ENCODE measurements around the gene ACSL5.

ACSL5 gene, protein sequence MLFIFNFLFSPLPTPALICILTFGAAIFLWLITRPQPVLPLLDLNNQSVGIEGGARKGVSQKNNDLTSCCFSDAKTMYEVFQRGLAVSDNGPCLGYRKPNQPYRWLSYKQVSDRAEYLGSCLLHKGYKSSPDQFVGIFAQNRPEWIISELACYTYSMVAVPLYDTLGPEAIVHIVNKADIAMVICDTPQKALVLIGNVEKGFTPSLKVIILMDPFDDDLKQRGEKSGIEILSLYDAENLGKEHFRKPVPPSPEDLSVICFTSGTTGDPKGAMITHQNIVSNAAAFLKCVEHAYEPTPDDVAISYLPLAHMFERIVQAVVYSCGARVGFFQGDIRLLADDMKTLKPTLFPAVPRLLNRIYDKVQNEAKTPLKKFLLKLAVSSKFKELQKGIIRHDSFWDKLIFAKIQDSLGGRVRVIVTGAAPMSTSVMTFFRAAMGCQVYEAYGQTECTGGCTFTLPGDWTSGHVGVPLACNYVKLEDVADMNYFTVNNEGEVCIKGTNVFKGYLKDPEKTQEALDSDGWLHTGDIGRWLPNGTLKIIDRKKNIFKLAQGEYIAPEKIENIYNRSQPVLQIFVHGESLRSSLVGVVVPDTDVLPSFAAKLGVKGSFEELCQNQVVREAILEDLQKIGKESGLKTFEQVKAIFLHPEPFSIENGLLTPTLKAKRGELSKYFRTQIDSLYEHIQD

DNA sequence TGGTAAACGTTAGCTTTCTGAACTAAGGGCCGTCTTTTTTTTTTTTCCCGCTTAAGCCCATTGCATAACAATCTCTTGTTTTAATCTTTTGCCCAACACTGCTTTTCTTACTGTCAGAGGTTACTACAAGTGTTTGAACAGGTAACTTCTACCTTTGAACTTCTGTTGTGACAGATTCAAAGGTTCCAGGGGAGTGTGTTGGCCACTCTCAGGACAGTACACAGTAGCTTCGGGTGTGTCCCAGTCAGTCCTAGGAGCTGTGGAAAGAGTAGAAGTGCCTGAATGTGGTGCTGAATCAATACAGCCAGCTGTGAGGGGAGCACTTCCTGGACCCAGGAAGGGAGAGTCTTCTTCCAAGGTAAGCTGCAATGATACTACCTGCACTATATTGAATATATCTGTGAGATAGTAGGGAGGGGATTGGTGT lies at the start of gene ACSL5:
Gene ACSL5 (plus strand): TSS at position 205 of the 427 bp plus-strand sequence. CDS start 20,831 bp downstream, outside the sequence.
- DNase-seq = no peak

GRCh38 chr10:112327678-112328077 lies 46.2 kb upstream of the ACSL5 start:
- DNase-seq = no peak

- DNase-seq = no peak
These were observed 43.8 kb upstream of the ACSL5 start for GRCh38 chr10:112330162-112330561.

DNA sequence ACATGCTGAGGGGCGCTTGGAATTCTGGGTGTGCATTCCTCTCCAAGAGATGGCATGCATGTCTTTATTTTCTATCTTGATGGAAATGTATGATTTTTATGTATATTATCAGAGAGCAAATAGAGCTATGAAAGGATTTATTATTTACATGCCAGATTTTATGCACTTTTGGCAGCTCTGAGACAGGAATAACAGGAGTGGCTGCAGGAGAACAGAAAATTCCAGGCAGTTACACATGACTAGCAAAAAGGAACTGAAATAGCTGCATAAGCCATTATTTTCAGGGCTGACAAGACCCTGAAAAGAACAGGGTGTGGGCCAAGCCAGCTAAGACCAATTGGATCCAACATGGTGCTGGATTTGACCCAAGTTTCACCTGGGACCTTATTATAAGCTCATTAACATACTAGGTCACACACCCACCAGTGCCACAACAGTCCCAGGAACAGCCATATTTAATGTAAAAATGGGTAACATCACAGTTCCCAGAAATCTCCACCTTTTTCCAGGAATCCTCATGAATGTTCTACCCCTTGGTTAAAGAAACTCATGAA lies 43.2 kb upstream of the ACSL5 start:
- no peak for DNase-seq

DNA sequence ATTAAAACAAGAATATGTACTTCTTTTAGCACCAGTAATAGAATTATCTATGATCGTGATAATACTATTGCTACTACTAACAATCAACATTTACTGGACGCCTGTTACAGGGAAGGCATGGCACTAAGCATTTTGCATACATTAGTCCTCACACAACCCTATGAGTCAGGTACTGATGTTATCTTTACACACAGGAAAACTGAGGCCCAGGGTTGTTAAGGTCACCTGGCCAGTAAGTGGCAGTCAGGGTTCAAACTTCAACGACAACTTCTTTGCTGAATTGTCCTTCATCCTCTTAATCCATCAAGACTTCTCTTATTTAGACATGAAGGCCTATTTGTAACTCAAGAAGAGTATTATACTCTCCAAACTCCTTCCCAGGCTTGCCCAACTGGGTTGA lies 41.9 kb upstream of the ACSL5 start:
- DNase-seq = no peak

DNA sequence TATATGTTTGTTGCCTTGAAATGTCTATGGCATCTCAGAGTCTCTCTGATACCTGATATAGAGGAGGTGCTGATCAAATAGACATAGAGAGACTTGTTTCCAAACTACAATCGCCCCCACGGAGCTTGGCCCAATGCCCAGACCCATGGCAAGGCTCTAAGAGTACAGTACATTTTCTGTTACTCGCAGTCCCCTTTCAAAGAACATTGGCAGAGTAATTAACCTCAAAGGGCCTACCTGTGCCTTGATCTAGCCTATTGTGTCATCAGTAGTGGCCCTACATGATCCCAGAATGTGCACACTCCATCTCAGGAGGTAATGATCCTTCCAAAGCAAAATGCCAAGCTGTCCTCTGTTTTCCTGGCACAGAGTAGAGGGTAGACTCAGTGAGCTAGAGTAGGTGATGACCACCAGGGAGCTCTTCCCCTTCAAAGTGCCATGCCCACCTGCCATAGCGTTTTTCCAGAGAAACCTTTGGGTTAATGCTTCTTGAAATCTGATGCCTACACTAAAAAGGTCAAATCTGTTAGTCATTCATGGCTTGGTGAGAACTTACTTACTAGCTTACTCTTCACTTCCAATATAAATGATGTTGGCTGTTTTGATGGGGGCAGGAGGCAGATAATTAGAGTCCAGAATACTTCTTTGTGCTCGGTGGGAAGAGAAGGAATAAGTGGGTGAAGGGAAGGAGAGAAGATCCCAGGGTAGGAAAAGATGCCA lies 41.2 kb upstream of the ACSL5 start:
- DNase-seq = no peak

GRCh38 chr10:112333452-112333851 lies 40.5 kb upstream of the ACSL5 start:
- DNase-seq = no peak

DNA sequence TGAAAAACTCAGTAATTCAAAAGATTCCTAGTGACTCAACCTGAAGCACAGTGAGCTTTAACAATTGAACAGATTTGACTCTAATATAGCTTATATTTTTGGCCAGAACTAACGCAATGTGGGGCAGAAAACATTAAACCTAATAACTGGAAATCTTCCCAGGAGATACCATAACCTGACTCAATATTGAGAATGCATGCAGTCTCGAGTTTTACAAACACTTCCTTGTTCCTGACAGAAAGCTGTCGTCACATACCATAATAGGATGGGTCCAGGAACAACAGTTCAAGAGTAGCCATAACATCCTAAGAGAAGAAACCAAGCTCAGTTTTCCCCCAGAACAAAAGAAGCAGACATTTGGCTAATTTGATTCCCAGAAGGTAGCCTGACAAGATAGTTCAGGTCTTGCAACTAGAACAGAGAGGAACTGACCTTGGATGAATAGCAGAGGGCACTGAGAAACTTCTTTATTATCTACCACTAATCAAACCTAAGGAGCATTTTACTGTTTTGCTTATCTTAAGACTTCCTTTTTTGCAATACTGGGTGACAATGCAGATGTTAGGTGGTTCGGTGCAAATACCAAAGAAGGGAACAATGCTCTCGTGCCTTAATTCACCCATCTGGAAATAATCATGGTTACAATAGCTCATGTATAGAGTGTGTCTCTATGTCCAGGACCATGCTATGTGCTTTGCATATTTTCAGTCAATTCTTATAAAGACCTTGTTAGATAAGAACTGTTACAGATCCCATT lies 38.6 kb upstream of the ACSL5 start:
- DNase-seq = no peak

- DNase-seq = no peak
These were observed 38.0 kb upstream of the ACSL5 start for GRCh38 chr10:112335868-112336265.

GRCh38 chr10:112336556-112337201 lies 37.2 kb upstream of the ACSL5 start:
- DNase-seq = no peak

GRCh38 chr10:112338957-112339356 lies 35.0 kb upstream of the ACSL5 start:
- DNase-seq = no peak

- no peak for DNase-seq
These were observed 33.3 kb upstream of the ACSL5 start for GRCh38 chr10:112340601-112341000.

DNA sequence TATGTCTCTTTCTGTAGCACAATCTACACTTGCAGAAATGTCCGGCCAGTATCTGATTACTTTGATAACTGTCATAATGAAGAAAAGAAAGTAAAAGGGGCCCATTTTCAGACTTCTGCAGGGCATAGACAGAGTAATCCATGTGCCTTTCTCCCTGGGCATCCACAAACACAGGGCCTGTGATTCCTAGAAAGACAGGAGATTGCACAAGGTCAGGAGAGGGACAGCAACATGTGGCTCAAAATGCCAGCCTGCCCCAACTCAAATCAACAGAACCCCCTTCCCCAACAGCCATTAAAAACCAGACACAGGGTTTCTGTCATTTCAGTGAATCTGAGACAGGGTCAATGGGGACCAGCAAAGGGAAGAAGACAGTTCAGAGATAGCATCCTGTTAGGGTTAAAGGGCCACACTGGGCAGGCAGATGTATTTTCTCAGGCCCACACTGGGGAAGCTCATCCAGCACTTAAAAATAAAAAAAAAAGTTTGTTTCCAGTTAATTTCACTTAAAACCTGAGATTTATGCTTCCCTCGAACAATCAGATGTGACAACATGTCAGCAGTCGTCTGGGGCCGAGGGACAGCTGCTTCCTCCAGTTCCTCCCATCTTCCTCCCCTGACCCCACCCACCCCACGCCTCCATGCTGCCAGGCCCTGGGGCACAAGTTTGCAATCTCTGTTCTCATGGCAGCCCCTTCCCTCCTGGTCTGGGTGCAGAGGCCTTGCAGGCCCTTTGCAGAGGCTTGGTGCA lies 30.7 kb upstream of the ACSL5 start:
- DNase-seq = no peak

GRCh38 chr10:112344261-112344660 lies 29.7 kb upstream of the ACSL5 start:
- no peak for DNase-seq

DNA sequence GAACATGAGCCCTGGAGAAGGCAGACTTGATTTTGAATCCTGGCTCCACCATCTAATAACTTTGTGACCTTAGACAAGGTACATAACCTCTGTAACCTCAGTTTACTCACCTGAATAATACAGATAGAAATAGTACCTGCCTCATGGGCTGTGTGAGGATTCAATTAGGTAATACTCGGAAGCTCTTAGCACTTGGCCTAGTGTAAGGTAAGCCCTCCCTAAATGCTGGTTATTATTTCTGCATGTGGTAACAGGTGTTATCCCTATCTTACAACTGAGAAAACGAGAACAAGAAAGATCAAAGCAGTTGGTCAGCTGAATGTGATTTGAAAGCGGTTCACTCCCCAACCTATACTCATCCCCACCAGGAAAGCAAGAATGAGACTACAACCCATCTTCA lies 28.7 kb upstream of the ACSL5 start:
- DNase-seq = no peak

DNA sequence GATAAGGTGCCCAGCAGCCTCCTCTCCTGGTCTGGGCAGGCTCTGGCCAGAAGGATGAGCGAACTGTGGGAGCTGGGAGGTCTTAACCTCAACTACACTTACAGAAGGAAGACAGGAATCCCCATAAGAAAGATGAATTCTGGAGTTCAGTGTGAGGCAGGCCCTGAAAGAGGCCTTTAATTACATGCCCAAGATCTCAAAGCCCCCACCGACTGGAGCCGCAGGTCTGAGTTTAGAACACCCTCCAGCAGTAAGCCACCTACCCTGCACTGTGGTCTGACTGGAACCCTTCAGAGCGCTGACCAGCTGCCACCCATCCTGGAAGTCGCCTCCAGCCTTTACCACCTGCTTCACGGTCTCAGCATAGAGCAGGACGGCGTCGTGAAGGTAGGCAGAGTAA lies 28.2 kb upstream of the ACSL5 start:
- DNase-seq = no peak

DNA sequence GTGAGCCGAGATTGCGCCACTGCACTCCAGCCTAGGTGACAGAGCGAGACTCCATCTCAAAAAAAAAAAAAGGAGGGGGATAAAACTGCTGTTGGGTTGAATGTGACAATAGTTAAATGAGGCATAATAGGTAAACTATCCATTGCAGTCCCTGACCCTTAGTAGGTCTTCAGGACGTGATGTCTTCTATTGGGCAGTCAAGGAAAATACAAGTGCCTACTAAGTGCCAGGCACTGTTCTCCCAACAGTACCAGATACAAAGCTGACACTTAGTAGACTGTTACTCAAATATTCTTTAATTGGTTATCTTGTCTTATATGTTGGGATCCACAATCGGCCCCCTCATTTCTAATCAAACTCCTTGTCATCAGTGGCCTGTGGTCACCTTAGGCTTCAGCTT lies 27.1 kb upstream of the ACSL5 start:
- no peak for DNase-seq

GRCh38 chr10:112347709-112348671 lies 25.9 kb upstream of the ACSL5 start:
- DNase-seq = no peak

- no peak for DNase-seq
These were observed 25.2 kb upstream of the ACSL5 start for GRCh38 chr10:112348759-112349158.

DNA sequence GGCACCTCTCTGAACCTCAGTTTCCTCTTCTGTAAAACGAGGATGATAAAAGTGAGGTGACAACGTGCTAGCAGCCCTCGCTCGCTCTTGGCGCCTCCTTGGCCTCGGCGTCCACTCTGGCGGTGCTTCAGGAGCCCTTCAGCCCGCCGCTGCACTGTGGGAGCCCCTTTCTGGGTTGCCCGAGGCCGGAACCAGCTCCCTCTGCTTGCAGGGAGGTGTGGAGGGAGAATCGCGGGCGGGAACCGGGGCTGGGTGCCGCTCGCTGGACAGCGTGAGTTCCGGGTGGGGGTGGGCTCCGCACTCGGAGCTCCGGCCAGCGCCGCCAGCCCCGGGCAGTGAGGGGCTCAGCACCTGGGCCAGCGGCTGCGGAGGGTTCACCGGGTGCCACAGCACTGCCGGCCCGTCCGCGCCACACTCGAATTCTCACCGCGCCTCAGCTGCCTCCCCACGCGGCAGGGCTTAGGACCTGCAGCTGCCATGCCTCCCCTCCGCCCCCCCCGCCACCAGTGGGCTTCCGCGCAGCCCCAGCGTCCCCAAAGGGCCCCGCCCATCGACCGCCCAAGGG lies 24.3 kb upstream of the ACSL5 start:
- no peak for DNase-seq
